Measurements from ENCODE around the gene ASTN1.

DNA sequence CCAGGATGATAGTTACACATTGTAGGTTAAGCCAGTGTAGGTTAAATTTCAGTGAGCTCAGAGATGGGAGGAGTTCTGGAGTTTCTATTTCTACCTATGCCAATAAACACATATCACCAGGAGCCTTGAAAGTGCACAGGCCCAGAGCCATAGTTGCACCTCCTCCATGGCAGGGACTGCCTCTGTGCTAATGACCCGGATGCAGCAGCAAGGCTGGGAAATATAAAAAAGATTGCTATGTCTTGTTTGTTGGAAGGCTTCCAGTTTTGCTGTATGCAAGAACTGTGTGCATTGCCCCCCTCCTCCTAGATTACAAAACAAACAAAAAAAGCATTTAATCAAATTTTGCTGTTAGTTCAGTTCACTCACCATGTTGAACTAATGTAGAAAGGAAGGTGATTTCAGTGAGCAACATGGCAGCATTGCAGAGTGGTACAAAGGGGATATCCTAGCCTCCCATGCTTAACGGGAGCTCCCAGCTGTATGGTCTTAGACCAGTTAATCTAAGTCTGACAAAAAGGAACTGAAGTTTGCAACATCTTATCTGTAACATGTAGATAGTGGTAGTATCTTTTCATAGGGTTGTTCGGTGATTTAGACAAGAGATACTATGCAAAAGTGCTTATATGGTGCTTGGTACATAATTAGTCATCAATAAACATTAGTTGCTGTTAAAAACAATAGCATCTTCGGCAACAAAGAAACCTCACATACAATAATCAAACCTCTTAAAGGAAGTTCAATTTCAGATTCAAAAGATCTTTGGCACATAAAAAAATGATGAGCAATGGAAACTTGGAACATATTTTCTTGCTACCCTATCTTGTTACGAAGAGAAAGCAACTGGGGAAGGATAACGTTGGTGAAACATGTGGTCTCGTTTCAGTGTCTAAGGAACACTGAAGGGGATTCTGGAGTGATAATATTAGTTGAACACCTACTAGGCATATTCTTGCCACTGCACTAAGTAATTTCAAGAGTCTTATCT lies 309.5 kb downstream of the ASTN1 start:
- TF ChIP-seq BHLHE40 (IDR thresholded peaks at IDR 0.05; ENCODE audit: borderline replicate concordance), result no peak
- TF ChIP-seq, protein P1, sequence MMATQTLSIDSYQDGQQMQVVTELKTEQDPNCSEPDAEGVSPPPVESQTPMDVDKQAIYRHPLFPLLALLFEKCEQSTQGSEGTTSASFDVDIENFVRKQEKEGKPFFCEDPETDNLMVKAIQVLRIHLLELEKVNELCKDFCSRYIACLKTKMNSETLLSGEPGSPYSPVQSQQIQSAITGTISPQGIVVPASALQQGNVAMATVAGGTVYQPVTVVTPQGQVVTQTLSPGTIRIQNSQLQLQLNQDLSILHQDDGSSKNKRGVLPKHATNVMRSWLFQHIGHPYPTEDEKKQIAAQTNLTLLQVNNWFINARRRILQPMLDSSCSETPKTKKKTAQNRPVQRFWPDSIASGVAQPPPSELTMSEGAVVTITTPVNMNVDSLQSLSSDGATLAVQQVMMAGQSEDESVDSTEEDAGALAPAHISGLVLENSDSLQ (IDR thresholded peaks at IDR 0.05), result no peak
- no peak for TF ChIP-seq ELF4 (IDR thresholded peaks at IDR 0.05)
- no peak for TF ChIP-seq FOXA1 (IDR thresholded peaks at IDR 0.05)
- TF ChIP-seq SUZ12 (IDR thresholded peaks at IDR 0.05), result no peak

All from HEK293T (cell line).